Choroid plexus epithelial cell (primary cell): ENCODE results near the gene SLC25A44.
A peak's percentile ranks its signal among the peaks of the same experiment; 100 is the strongest.

Experiments used
- DNase-seq: peaks from one replicate; pipeline ENCODE4 v3.0.0-alpha.2; 2010; ENCODE audit warnings: low read depth
- H3K4me3 ChIP-seq: 2 replicates; pipeline ENCODE4 v1.5.1; 2011; ENCODE audit warnings: low read depth, mild to moderate bottlenecking, control low read depth, low read length, moderate library complexity
- CTCF ChIP-seq: conservative IDR thresholded peaks from 2 replicates; pipeline ENCODE4 v1.5.1; 2011; ENCODE audit warnings: low read depth, mild to moderate bottlenecking, control low read depth, inconsistent platforms, low read length, moderate library complexity

Gene SLC25A44

DNA sequence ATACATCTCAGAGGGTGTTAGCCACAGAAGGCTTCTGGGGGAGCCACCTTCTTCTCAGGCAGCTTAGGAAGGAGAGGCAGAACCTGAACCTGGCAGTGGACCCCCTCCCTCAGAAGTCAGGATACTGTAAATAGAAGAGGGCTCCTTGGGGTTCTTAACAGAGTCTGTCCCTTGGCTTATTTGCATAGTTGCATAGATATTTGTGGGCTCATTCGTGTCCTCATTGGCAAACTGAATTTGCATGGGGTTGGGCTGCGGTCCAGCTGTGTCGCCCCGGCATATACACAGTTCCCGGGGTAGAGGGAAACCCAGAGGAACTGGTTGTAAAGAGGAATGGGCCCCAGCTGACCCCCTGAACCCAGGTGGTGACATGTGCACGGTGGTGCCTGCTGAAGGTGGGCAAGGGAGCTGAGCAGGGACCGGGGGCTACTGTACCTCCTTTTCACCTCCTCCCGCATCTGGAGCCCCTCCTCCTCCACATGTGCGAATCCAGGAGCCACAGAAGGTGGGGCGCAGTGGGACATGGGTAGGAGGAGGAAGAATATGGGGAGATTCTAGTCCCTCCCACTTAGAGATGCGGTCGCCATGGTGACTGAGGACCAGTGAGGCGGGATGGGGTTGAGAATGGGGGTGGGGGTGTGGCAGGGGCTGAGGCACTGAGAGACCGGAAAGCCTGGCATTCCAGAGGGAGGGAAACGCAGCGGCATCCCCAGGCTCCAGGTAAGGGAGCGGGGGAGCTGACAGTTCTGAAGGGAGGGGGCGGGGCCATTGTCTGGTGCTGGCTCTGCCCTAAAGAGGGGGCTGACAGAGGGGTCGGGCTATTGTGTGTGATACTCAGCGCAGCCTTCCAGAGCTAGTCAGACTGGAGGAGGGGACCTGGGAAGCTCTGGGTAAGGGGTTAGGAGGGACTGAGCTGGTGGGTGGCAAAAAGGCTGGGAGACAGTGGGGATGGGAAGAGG is 44.3 kb upstream of the SLC25A44 start:
- DNase-seq: no peak
- H3K4me3 ChIP-seq: no peak overlapping the region
- no peak for TF ChIP-seq CTCF

DNA sequence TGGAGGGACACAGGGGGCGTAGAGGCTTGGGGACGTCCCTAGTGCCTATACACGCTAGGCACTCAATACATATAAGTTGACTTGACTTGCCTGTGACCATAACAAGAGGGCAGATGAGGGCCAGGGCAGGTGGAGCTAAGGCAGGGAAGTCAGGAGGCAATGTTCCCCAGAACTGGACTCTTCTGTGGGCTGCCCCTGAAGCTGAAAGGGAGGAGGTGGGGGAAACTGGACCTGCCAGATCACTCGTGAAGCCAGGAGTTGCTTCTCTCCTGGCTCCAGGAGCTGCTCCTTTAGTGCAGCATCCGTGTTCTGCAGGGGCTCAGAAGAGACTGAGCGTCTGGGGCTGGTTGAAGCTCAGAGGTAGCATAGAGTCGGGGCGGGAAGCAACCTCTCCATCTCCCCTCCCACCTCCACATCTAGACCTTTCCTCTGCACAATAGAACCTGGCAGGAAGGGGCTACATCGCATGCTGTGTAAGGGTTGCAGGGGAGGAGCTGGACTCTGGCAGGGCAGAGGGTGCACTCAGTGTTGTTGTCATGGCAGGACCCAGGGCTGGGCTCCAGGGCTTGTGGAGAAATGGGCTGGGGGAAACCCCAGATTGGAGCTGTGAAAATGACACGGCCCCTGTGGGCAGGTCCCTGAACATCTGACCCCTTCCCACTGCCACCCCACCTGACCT is 43.4 kb upstream of the SLC25A44 start:
- no peak for DNase-seq
- no peak overlapping the region for H3K4me3 ChIP-seq
- TF ChIP-seq CTCF: no peak

- no peak overlapping the region for H3K4me3 ChIP-seq
- TF ChIP-seq CTCF: no peak
- DNase-seq: peak; percentile 39
These were observed 42.7 kb upstream of the SLC25A44 start for GRCh38 chr1:156151093-156151688.

GRCh38 chr1:156152628-156153027 is 41.3 kb upstream of the SLC25A44 start:
- no peak for DNase-seq
- H3K4me3 ChIP-seq: no peak overlapping the region
- no peak for TF ChIP-seq CTCF

GRCh38 chr1:156153362-156153761 is 40.5 kb upstream of the SLC25A44 start, which contains the start of gene SEMA4A:
Gene SEMA4A (plus strand): TSS chr1:156153585. CDS start chr1:156154579, 994 bp downstream.
- no peak for DNase-seq
- H3K4me3 ChIP-seq: no peak within 1 kb of the TSS
- TF ChIP-seq CTCF: no peak

- TF ChIP-seq CTCF: no peak
- no peak for DNase-seq
- H3K4me3 ChIP-seq: no peak overlapping the region
These were observed 39.6 kb upstream of the SLC25A44 start for GRCh38 chr1:156154317-156154749.
